HepG2 (cell line): Measurements from ENCODE around the gene SPSB1.

Experiments used
- CREB1 ChIP-seq, 2 experiments: fragments of 450-650 bp in 1 of 2; IDR thresholded peaks; 2 replicates each; pipeline ENCODE4 v1.6.1; 2016 to 2017; ENCODE audit warnings: control low read depth in 1 of 2, mild to moderate bottlenecking in 1 of 2, missing compliant biosample characterization in 1 of 2, missing genetic modification characterization in 1 of 2
- CTCF ChIP-seq: sonication (generic); formaldehyde crosslinking; IDR thresholded peaks from 2 replicates; pipeline ENCODE4 v1.5.0; 2020; ENCODE audit warnings: mild to moderate bottlenecking, missing genetic modification reagents, moderate library complexity
- ELF1 ChIP-seq: sonication (generic); formaldehyde crosslinking; IDR thresholded peaks from 2 replicates; pipeline ENCODE4 v1.4.0; 2020; ENCODE audit warnings: missing genetic modification reagents
- MAFK ChIP-seq, 2 experiments: IDR thresholded peaks in 1 of 2; conservative IDR thresholded peaks in 1 of 2; 2 replicates each; pipeline ENCODE4 v1.6.1; 2011; ENCODE audit warnings: improper control_type of control experiment in 2 of 2, low read length in 2 of 2
- MAX ChIP-seq: IDR thresholded peaks from 2 replicates; pipeline ENCODE4 v1.6.1; 2012; ENCODE audit warnings: inconsistent platforms
- NCOA5 ChIP-seq: sonication (generic); formaldehyde crosslinking; IDR thresholded peaks from 2 replicates; pipeline ENCODE4 v1.4.0; 2020; ENCODE audit warnings: missing genetic modification reagents
- POLR2AphosphoS5 ChIP-seq: IDR thresholded peaks from 2 replicates; pipeline ENCODE4 v1.6.1; 2012; ENCODE audit warnings: low read depth, low read length
- REST ChIP-seq, 2 experiments: IDR thresholded peaks; 2 replicates each; pipeline ENCODE4 v1.6.1; 2011 to 2012; ENCODE audit warnings: low read length in 2 of 2, borderline replicate concordance in 1 of 2, low read depth in 1 of 2, mild to moderate bottlenecking in 1 of 2, moderate library complexity in 1 of 2
- SP1 ChIP-seq, 2 experiments: fragments of 450-650 bp in 1 of 2; sonication (generic) in 1 of 2; formaldehyde crosslinking in 1 of 2; IDR thresholded peaks; 2 replicates each; pipeline versions ENCODE4 v1.4.0 to v1.6.1; 2016 to 2020; ENCODE audit warnings: missing genetic modification reagents in 1 of 2
- ZBTB10 ChIP-seq: sonication (generic); formaldehyde crosslinking; IDR thresholded peaks from 2 replicates; pipeline ENCODE4 v1.4.0; 2020; ENCODE audit warnings: missing genetic modification reagents, borderline replicate concordance
- ZFP82 ChIP-seq: sonication (generic); formaldehyde crosslinking; IDR thresholded peaks from 2 replicates; pipeline ENCODE4 v1.5.1; 2020; ENCODE audit warnings: mild to moderate bottlenecking, missing genetic modification reagents, borderline replicate concordance
- ZNF121 ChIP-seq: sonication (generic); formaldehyde crosslinking; IDR thresholded peaks from 2 replicates; pipeline ENCODE4 v1.5.0; 2020; ENCODE audit warnings: mild to moderate bottlenecking, missing genetic modification reagents
- ZNF138 ChIP-seq: sonication (generic); formaldehyde crosslinking; IDR thresholded peaks from 2 replicates; pipeline ENCODE4 v1.5.0; 2020; ENCODE audit warnings: mild to moderate bottlenecking, low read depth, missing genetic modification reagents
- ZNF574 ChIP-seq: sonication (generic); formaldehyde crosslinking; IDR thresholded peaks from 2 replicates; pipeline ENCODE4 v1.4.0; 2020; ENCODE audit warnings: missing genetic modification reagents

- TF ChIP-seq NCOA5 (CRISPR knock-in tag) (no peak), POLR2AphosphoS5 (no peak), ZNF574 (CRISPR knock-in tag) (no peak), CTCF (CRISPR knock-in tag) (no peak), CREB1 (IDR thresholded peaks at IDR 0.05) (no peak), CREB1 (CRISPR knock-in tag; IDR thresholded peaks at IDR 0.05) (no peak), ELF1 (CRISPR knock-in tag) (no peak), ZNF121 (no peak), ZNF138 (CRISPR knock-in tag) (no peak), SP1 (IDR thresholded peaks at IDR 0.05) (no peak), SP1 (CRISPR knock-in tag; IDR thresholded peaks at IDR 0.05) (no peak), REST (IDR thresholded peaks at IDR 0.05; ENCODE audit: borderline replicate concordance in 1 of 2, low read depth in 1 of 2, low read length in 2 of 2) (no peak), MAFK (conservative IDR thresholded peaks at IDR 0.05 in 1 of 2, IDR thresholded peaks at IDR 0.05 in 1 of 2; ENCODE audit: low read length in 2 of 2) (no peak), ZFP82 (CRISPR knock-in tag) (no peak), ZBTB10 (CRISPR knock-in tag) (no peak), MAX (no peak)
Observed at GRCh38 chr1:9298282-9298681, 5.6 kb downstream of the SPSB1 start.
